ENCODE results near the gene SNCA. TPM values are rescaled to one million over a fixed set of nuclear protein-coding genes. Genes with fewer than 3 reads are reported as not detected.

Gene SNCA
- total RNA-seq, 1 donor from 2014 or later: 2.2 TPM

DNA sequence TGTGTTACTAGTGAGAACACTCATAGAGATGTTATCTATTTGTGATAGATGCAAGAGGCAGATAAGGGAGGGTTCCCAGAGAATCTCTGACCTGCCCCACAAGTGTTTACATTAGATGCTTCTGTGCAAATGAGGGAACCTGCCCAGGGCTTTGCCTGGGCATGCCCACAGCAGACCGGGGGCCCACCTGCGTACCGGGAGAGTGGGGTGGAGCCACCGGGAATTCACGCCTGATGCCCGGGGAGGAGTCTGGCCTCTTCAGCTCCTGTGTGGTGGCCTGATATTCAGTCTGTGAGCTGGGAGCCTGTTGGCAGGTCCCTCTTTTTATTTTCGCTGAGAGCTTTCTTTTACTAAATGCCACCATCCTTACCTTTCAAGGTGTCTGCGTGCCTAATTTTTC lies 155.7 kb downstream of the SNCA start:
- ATAC-seq (ENCODE audit: low read depth): no peak
- Mint-ChIP-seq H3K27me3 (no peaks in the 10 kb centered on the region), H3K27ac (no peak overlapping the region), H3K4me1 (peaks cover 6% of the 10 kb centered on the region), H3K4me3 (no peak overlapping the region), H3K9me3 (peaks cover 9% of the 10 kb centered on the region), H3K36me3 (ENCODE audit: low read depth) (no peaks in the 10 kb centered on the region)
- CTCF ChIA-PET: no interaction called here
- POLR2A ChIA-PET: no interaction called here
- TF ChIP-seq, protein P1, sequence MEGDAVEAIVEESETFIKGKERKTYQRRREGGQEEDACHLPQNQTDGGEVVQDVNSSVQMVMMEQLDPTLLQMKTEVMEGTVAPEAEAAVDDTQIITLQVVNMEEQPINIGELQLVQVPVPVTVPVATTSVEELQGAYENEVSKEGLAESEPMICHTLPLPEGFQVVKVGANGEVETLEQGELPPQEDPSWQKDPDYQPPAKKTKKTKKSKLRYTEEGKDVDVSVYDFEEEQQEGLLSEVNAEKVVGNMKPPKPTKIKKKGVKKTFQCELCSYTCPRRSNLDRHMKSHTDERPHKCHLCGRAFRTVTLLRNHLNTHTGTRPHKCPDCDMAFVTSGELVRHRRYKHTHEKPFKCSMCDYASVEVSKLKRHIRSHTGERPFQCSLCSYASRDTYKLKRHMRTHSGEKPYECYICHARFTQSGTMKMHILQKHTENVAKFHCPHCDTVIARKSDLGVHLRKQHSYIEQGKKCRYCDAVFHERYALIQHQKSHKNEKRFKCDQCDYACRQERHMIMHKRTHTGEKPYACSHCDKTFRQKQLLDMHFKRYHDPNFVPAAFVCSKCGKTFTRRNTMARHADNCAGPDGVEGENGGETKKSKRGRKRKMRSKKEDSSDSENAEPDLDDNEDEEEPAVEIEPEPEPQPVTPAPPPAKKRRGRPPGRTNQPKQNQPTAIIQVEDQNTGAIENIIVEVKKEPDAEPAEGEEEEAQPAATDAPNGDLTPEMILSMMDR (IDR thresholded peaks at IDR 0.05): no peak
- no peak for DNase-seq
- intact Hi-C loops (cut with micrococcal nuclease): no loop called here

DNA sequence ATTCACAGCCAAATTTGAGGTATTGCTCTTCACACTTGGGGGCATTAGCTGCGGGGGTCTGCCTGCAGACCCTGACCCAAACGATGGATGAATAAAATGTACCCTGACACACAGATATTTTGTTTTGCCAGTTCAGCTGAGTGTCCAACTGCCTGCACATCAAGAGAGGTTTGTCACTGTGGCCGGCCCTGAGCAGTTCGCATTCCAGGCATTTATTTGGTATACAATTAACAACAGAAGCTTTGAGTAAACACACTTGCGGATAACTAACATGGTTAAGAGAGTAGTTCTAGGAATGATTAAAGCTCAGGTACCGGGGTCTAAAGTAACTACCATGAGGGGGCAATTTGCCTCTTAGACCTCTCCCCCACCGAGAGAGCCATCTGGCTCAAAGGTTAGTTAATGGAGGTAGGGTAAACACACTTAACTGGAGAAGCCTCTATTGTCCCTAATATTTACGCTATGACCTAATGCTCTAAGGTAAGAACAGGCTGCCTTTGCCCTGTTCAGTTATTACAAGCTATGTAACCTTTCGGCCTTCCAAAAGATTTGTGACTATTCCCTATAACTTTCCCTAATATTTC lies 162.0 kb downstream of the SNCA start:
- H3K4me1 Mint-ChIP-seq: peaks cover 6% of the 10 kb centered on the region
- ATAC-seq (ENCODE audit: low read depth): no peak
- no peak overlapping the region for H3K27ac Mint-ChIP-seq
- TF ChIP-seq, protein P1 (IDR thresholded peaks at IDR 0.05): no peak
- peaks cover 4% of the 10 kb centered on the region for H3K27me3 Mint-ChIP-seq
- intact Hi-C loops (cut with micrococcal nuclease): no loop called here
- ChIA-PET POLR2A (no interaction called here), CTCF (no interaction called here)
- DNase-seq: no peak
- H3K4me3 Mint-ChIP-seq: no peak overlapping the region
- no peaks in the 10 kb centered on the region for H3K36me3 Mint-ChIP-seq (ENCODE audit: low read depth)
- peaks cover 9% of the 10 kb centered on the region for H3K9me3 Mint-ChIP-seq

Other genes with a start within 250 kb of the SNCA start
- 0.05 and 0.16 TPM in 2 replicates for gene MMRN1, start 57.7 kb upstream of the SNCA start, total RNA-seq

Measured in activated B cell treated with CpG ODN at 0.5 μM for 24 hours (primary cell).